DND-41 (cell line): ENCODE measurements around the gene NEU2.
A peak's percentile ranks its signal among the peaks of the same experiment; 100 is the strongest.

Experiments used
- ATAC-seq: fragments of 200-7000 bp; cut with Tn5 transposase; 3 replicates; pipeline ENCODE4 v1.9.1; 2021; ENCODE audit warnings: low read depth; ENCODE audit not compliant: insufficient read depth
- DNase-seq: peaks from one replicate; pipeline ENCODE4 v3.0.0-alpha.2; 2020
- H2AFZ ChIP-seq: 2 replicates; pipeline ENCODE4 v1.6.0; 2012; ENCODE audit warnings: low read depth, low read length
- H3K27ac ChIP-seq: 2 replicates; pipeline ENCODE4 v1.5.1; 2012; ENCODE audit warnings: low read length, inconsistent platforms
- H3K27me3 ChIP-seq: fragments of 200-600 bp; sonication (generic); 2 replicates; pipeline ENCODE4 v1.6.0; 2012; ENCODE audit warnings: low read length, mild to moderate bottlenecking, inconsistent platforms; ENCODE audit not compliant: insufficient read depth, poor library complexity
- H3K36me3 ChIP-seq: 2 replicates; pipeline ENCODE4 v1.5.1; 2012; ENCODE audit warnings: low read length, inconsistent platforms; ENCODE audit not compliant: insufficient read depth
- H3K4me1 ChIP-seq: 2 replicates; pipeline ENCODE4 v1.5.1; 2012; ENCODE audit warnings: mild to moderate bottlenecking, low read length; ENCODE audit not compliant: insufficient read depth
- H3K4me2 ChIP-seq: 2 replicates; pipeline ENCODE4 v1.6.0; 2012; ENCODE audit warnings: mild to moderate bottlenecking, moderate library complexity, low read length, inconsistent platforms; ENCODE audit not compliant: insufficient read depth
- H3K4me3 ChIP-seq, 2 experiments: fragments of 200-600 bp in 1 of 2; shearing (Covaris generic) in 1 of 2; 2 replicates each; pipeline ENCODE4 v1.5.1; 2012 to 2016; ENCODE audit warnings: inconsistent platforms in 2 of 2, low read length in 2 of 2, mild to moderate bottlenecking in 2 of 2, low read depth in 1 of 2, moderate library complexity in 1 of 2
- H3K79me2 ChIP-seq: 2 replicates; pipeline ENCODE4 v1.6.0; 2012; ENCODE audit warnings: low read length, inconsistent platforms; ENCODE audit not compliant: insufficient read depth
- H3K9ac ChIP-seq: 2 replicates; pipeline ENCODE4 v1.6.0; 2012; ENCODE audit warnings: low read depth, mild to moderate bottlenecking, inconsistent platforms, low read length, moderate library complexity
- H3K9me3 ChIP-seq: 2 replicates; pipeline ENCODE4 v1.5.1; 2012; ENCODE audit warnings: low read length, moderate library complexity, mild to moderate bottlenecking, inconsistent platforms; ENCODE audit not compliant: insufficient read depth, severe bottlenecking
- H4K20me1 ChIP-seq: 2 replicates; pipeline ENCODE4 v1.6.0; 2012; ENCODE audit warnings: low read length; ENCODE audit not compliant: insufficient read depth
- EZH2 ChIP-seq: IDR thresholded peaks from 3 replicates; pipeline ENCODE4 v1.6.1; 2012; ENCODE audit warnings: borderline replicate concordance, low read depth, mild to moderate bottlenecking, moderate library complexity, low read length, inconsistent platforms; ENCODE audit not compliant: severe bottlenecking
- TF ChIP-seq, protein P1 (sequence below): IDR thresholded peaks from 2 replicates; pipeline ENCODE4 v1.5.1; 2012; ENCODE audit warnings: borderline replicate concordance, low read length, moderate library complexity, mild to moderate bottlenecking; ENCODE audit not compliant: poor library complexity, severe bottlenecking; ENCODE audit errors: extremely low read depth

Gene NEU2

DNA sequence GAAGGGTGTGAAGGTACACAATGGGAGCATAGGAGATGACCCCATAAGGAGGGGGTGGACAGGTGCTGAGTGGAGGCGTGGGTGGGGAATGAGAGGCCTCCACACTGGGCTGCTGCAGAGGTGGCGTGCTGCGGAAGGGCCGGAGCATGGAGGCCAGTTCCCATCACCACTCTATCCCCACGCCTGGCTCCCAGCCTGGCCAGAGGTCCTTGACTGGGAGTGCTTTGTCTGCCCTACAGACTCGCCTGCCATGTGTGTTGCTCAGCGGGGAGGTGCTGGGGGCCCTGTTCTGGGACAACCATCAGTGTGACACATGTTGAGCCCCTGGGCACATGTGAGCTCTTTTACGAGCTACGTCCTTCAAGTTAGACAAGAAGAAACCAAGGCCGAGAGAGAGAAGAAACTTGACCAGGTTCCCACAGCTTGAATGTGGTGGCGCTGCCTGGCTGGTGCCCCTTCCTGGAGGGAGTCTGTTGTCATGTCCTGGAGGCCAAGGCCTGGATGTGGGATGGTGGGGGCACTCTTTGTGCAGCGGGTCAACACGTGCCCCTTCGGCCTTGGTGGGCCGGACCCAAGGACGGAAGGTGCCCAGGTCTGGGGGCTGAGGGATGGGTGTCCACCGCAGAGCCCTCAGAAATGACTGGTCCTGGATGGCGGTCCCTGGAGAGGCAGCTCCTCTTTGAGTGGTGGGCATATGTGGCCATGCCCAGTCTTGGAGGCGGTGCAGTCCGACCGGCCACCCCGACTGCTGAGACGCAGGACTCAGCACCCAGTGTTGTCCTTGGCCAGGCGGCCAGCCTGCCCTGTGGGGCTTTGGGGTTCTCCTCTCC lies 26.5 kb downstream of the NEU2 start:
- no peak overlapping the region; a peak in 1 of 4 replicates for H3K4me3 ChIP-seq
- peaks cover 9% of the 10 kb centered on the region; the same call in 1 of the 2 replicates for H4K20me1 ChIP-seq
- peaks cover 42% of the 10 kb centered on the region for H3K4me1 ChIP-seq
- H3K9ac ChIP-seq: peak overlapping the region; percentile 76
- H3K79me2 ChIP-seq: peaks cover 38% of the 10 kb centered on the region
- peak overlapping the region; percentile 85 for H3K27ac ChIP-seq
- no peak for TF ChIP-seq EZH2
- TF ChIP-seq, protein P1, sequence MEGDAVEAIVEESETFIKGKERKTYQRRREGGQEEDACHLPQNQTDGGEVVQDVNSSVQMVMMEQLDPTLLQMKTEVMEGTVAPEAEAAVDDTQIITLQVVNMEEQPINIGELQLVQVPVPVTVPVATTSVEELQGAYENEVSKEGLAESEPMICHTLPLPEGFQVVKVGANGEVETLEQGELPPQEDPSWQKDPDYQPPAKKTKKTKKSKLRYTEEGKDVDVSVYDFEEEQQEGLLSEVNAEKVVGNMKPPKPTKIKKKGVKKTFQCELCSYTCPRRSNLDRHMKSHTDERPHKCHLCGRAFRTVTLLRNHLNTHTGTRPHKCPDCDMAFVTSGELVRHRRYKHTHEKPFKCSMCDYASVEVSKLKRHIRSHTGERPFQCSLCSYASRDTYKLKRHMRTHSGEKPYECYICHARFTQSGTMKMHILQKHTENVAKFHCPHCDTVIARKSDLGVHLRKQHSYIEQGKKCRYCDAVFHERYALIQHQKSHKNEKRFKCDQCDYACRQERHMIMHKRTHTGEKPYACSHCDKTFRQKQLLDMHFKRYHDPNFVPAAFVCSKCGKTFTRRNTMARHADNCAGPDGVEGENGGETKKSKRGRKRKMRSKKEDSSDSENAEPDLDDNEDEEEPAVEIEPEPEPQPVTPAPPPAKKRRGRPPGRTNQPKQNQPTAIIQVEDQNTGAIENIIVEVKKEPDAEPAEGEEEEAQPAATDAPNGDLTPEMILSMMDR: no peak
- H3K27me3 ChIP-seq: no peaks in the 10 kb centered on the region
- no peak for DNase-seq
- H3K36me3 ChIP-seq: peaks cover 15% of the 10 kb centered on the region; the same call in 1 of the 2 replicates
- H3K4me2 ChIP-seq: peak overlapping the region; percentile 77
- no peak for ATAC-seq
- H2AFZ ChIP-seq: peak overlapping the region; percentile 97; the same call in 1 of the 2 replicates
- no peaks in the 10 kb centered on the region for H3K9me3 ChIP-seq

DNA sequence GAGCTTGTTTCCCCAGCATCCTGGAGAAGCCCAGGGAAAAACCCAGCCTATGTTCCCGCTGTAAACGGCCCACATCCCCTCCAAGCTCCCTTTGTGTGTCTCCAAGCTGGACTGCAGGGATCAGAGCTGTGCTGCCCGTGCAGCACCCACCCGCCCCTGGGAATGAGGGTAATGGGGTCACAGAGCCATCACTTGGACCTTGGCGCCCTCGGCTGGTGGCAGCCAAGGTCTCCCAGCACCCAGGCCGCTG lies 27.0 kb downstream of the NEU2 start:
- Histone ChIP-seq H3K27me3 (no peaks in the 10 kb centered on the region), H3K9ac (peak overlapping the region; percentile 76), H3K36me3 (peaks cover 15% of the 10 kb centered on the region; the same call in 1 of the 2 replicates), H3K4me1 (peaks cover 42% of the 10 kb centered on the region), H3K9me3 (no peaks in the 10 kb centered on the region), H3K27ac (peak overlapping the region; percentile 85), H2AFZ (peak overlapping the region; percentile 97), H3K4me3 (peak overlapping the region in 1 of 2 experiments; percentile 65; a peak in 2 of 4 replicates), H4K20me1 (peaks cover 9% of the 10 kb centered on the region; the same call in 1 of the 2 replicates), H3K79me2 (peaks cover 42% of the 10 kb centered on the region), H3K4me2 (peak overlapping the region; percentile 77)
- DNase-seq (no peak), ATAC-seq (no peak)
- TF ChIP-seq EZH2: no peak
- TF ChIP-seq, protein P1: peak; percentile 48

DNA sequence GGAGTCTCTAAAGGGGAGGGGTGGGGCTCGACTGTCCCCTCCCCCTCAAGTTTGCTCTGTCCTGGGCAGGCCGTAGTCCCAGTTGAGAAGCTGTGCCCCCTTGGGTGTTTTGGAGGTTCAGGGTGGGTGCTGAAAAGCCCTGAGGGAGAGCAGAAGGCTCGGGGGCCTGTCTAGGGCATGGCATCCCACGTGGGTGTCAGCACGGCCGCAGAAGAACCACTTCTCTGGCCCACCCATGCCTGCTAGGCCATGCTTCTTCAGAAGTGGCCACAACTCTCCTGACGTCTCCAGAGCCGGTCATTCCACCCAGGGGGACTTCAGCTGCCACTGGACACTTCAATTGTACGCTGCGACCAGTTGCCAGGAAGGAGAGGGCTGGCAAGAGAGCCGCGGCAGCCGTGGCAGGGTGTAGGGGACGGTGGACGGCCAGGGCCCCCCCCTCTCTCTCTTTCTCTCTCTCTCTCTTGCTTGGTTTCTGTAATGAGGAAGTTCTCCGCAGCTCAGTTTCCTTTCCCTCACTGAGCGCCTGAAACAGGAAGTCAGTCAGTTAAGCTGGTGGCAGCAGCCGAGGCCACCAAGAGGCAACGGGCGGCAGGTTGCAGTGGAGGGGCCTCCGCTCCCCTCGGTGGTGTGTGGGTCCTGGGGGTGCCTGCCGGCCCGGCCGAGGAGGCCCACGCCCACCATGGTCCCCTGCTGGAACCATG lies 27.5 kb downstream of the NEU2 start, which contains the start of gene INPP5D:
Gene INPP5D (plus strand): TSS at position 546 of the 704 bp plus-strand sequence. CDS start 137 bp downstream, at position 683.
- peak within 1 kb of the TSS; percentile 85 for H3K27ac ChIP-seq

More for the DNA sequence above, 27.5 kb downstream of the NEU2 start, which contains the start of gene INPP5D:
- Histone ChIP-seq H3K4me1 (peaks cover 42% of the 10 kb centered on the region), H3K9me3 (no peaks in the 10 kb centered on the region), H3K4me2 (peak within 1 kb of the TSS; percentile 77), H3K27me3 (no peaks in the 10 kb centered on the region), H3K36me3 (peaks cover 15% of the 10 kb centered on the region; the same call in 1 of the 2 replicates), H3K9ac (peak within 1 kb of the TSS; percentile 76), H3K4me3 (peak within 1 kb of the TSS; percentile 57 to 65; a peak in 3 of 4 replicates), H2AFZ (peak within 1 kb of the TSS; percentile 97), H3K79me2 (peaks cover 45% of the 10 kb centered on the region), H4K20me1 (peaks cover 9% of the 10 kb centered on the region; the same call in 1 of the 2 replicates)
- ATAC-seq (peak; percentile 90), DNase-seq (peak; percentile 87)
- no peak for TF ChIP-seq EZH2
- TF ChIP-seq, protein P1: peak; percentile 44
